Measurements from ENCODE around the gene KIAA2012.

KIAA2012 gene

DNA sequence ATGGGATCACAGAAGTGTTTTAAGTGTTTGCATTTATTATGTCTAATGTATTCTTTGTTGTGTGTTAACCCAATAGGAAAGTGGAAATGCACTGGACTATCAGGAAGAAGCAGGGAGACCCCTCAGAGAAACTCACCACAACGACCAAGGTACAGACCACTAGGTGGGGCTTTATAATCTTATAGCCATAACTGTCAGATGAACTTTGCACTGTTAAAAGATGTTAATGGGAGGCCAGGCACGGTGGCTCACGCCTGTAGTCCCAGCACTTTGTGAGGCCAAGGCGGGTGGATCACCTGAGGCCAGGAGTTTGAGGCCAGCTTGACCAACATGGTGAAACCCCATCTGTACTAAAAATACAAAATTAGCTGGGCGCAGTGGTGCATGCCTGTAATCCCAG is 92.2 kb downstream of the KIAA2012 start:
- TF ChIP-seq, protein P1, sequence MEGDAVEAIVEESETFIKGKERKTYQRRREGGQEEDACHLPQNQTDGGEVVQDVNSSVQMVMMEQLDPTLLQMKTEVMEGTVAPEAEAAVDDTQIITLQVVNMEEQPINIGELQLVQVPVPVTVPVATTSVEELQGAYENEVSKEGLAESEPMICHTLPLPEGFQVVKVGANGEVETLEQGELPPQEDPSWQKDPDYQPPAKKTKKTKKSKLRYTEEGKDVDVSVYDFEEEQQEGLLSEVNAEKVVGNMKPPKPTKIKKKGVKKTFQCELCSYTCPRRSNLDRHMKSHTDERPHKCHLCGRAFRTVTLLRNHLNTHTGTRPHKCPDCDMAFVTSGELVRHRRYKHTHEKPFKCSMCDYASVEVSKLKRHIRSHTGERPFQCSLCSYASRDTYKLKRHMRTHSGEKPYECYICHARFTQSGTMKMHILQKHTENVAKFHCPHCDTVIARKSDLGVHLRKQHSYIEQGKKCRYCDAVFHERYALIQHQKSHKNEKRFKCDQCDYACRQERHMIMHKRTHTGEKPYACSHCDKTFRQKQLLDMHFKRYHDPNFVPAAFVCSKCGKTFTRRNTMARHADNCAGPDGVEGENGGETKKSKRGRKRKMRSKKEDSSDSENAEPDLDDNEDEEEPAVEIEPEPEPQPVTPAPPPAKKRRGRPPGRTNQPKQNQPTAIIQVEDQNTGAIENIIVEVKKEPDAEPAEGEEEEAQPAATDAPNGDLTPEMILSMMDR (IDR thresholded peaks at IDR 0.05; ENCODE audit: control insufficient read depth, insufficient read depth, low read depth, low read length, missing control alignments) = no peak
- no peak overlapping the region for H3K4me3 ChIP-seq (ENCODE audit: control insufficient read depth, low read depth, low read length)
- no peak for DNase-seq (ENCODE audit: low read depth)

GRCh38 chr2:202165945-202166344 is 92.9 kb downstream of the KIAA2012 start:
- TF ChIP-seq, protein P1 (IDR thresholded peaks at IDR 0.05; ENCODE audit: control insufficient read depth, insufficient read depth, low read depth, low read length, missing control alignments) = no peak
- DNase-seq (ENCODE audit: low read depth) = no peak
- no peak overlapping the region for H3K4me3 ChIP-seq (ENCODE audit: control insufficient read depth, low read depth, low read length)

- no peak overlapping the region for H3K4me3 ChIP-seq (ENCODE audit: control insufficient read depth, low read depth, low read length)
- TF ChIP-seq, protein P1 (IDR thresholded peaks at IDR 0.05; ENCODE audit: control insufficient read depth, insufficient read depth, low read depth, low read length, missing control alignments) = no peak
- no peak for DNase-seq (ENCODE audit: low read depth)
Measured at GRCh38 chr2:202169131-202169530, 96.1 kb downstream of the KIAA2012 start.

- DNase-seq (ENCODE audit: low read depth) = no peak
- H3K4me3 ChIP-seq (ENCODE audit: control insufficient read depth, low read depth, low read length) = no peak overlapping the region
- TF ChIP-seq, protein P1 (IDR thresholded peaks at IDR 0.05; ENCODE audit: control insufficient read depth, insufficient read depth, low read depth, low read length, missing control alignments) = no peak
Measured at GRCh38 chr2:202169832-202170424, 96.9 kb downstream of the KIAA2012 start.

DNA sequence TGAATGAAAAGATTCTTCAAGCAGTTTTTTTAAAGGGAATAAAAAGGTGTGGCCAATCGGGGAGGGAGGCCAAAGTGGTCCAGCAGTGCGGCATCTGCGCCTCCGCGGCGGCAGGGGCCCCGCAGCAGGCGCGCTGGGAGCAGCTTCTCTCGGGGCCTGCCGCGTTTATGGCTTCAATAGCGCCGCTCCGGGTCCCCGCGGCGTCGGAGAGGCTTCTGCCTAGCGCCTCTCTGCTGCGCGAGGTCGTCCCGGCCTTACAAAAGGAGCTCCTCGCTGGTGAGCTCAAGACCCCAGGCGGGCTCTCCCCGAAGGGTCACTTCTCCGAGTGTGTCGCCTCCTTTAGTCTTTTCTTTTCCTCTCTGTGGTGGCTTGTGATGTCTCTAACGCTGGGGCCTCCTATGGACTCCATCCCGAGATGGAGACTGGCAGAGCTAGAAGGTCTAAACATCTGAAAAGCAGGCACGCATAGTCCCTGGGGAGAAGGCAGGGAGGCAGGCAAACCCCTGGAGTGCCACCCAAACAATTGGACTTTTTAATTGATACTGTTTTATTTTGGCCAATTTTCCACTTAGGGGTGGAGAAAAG is 98.3 kb downstream of the KIAA2012 start:
- DNase-seq (ENCODE audit: low read depth) = no peak
- TF ChIP-seq, protein P1 (IDR thresholded peaks at IDR 0.05; ENCODE audit: control insufficient read depth, insufficient read depth, low read depth, low read length, missing control alignments) = no peak
- no peak overlapping the region for H3K4me3 ChIP-seq (ENCODE audit: control insufficient read depth, low read depth, low read length)

DNA sequence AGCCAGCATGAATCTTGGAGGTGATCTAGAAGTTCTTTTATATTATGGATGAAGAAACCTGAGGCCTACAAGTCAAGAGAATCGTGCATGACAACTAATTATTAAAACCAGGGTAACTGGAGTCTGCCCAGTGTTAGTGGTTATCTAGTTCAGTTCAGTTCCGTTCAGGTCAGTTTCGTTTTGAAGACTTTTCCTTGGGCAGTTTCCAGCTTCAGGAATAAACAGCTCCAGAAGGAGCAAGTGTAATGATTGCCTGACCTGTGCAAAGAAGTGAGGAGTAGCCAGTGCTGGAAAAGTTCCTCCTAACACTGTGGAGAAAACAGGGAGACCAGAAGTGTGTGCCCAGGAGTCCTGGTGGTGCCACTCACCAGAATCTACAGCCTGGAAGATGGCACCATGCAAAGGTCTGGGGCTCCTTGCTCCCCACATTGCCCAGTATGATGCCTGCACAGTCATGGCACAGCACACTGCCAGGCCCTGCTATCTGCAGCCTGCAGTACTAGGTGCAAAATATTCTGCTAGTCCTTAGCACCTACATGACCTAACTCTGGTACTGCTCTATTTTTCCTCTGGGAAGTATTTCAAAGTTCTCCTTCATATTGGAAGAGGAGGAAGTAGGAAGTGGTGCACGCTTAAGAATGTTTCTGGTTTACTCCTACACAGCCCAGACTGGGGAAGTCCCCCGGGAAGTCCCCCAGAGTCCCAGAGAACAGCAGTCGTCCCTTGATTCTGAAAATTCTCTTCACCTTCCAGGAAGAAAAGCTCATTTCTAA is 99.6 kb downstream of the KIAA2012 start:
- TF ChIP-seq, protein P1 (IDR thresholded peaks at IDR 0.05; ENCODE audit: control insufficient read depth, insufficient read depth, low read depth, low read length, missing control alignments) = no peak
- H3K4me3 ChIP-seq (ENCODE audit: control insufficient read depth, low read depth, low read length) = no peak overlapping the region
- DNase-seq (ENCODE audit: low read depth) = no peak
